ENCODE data around the gene GAL3ST2. TPM values are rescaled to one million over a fixed set of nuclear protein-coding genes. Genes with fewer than 3 reads are reported as not detected.

Gene GAL3ST2
- 4.8 TPM for polyA plus RNA-seq (2012; ENCODE audit: insufficient read depth, insufficient read length, low read depth)

DNA sequence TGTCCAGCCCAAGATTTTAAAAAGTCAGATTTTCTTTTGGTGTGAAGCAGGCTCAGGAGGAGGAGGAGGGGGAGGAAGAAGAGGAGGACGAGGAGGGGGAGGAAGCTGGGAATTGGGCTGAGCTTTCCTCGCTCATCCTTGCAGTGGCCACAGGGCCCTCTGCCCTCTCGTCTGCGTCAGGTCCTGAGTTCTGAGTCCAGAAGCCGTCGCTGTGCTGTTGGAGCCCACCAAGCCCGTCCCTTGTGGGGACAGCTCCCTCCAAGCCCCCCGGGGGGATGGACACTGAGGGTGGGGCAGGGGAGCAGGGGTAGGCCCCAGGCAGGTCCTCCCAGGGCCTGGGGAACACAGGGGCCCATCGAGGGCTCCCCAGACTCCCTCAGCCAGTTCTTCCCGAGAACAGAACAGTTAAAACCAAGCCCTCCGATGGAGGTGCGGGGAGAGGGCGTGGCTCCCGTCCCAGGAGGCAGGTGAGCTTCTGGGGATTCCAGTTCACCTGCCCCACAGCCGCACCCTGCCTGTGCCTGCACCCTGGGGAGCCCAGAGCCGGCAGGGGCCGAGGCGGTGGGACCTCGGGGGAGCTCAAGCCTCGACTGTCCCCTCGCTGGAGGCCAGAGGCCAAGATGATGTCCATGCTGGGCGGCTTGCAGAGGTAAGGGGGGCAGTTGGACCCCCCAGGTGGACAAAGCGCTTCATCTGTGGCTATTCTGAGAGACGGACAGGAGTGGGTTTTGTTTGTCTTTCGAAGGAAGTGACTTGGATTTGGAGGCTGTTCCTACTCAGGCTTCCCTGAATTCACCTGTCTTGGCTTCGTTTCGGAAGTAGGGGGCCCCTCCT is at the start of gene GAL3ST2:
Gene GAL3ST2 (plus strand): TSS at position 487 of the 834 bp plus-strand sequence. CDS start 134 bp downstream, at position 621.
- H3K4me3 ChIP-seq (ENCODE audit: low read depth, low read length): no peak within 1 kb of the TSS
- H3K9me3 ChIP-seq: no peaks in the 10 kb centered on the region
- H3K4me1 ChIP-seq: no peaks in the 10 kb centered on the region
- no peak for DNase-seq
- TF ChIP-seq, protein P1, sequence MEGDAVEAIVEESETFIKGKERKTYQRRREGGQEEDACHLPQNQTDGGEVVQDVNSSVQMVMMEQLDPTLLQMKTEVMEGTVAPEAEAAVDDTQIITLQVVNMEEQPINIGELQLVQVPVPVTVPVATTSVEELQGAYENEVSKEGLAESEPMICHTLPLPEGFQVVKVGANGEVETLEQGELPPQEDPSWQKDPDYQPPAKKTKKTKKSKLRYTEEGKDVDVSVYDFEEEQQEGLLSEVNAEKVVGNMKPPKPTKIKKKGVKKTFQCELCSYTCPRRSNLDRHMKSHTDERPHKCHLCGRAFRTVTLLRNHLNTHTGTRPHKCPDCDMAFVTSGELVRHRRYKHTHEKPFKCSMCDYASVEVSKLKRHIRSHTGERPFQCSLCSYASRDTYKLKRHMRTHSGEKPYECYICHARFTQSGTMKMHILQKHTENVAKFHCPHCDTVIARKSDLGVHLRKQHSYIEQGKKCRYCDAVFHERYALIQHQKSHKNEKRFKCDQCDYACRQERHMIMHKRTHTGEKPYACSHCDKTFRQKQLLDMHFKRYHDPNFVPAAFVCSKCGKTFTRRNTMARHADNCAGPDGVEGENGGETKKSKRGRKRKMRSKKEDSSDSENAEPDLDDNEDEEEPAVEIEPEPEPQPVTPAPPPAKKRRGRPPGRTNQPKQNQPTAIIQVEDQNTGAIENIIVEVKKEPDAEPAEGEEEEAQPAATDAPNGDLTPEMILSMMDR (IDR thresholded peaks at IDR 0.05; ENCODE audit: low read depth, low read length): no peak
- no peaks in the 10 kb centered on the region for H3K27me3 ChIP-seq
- no peaks in the 10 kb centered on the region for H3K36me3 ChIP-seq

DNA sequence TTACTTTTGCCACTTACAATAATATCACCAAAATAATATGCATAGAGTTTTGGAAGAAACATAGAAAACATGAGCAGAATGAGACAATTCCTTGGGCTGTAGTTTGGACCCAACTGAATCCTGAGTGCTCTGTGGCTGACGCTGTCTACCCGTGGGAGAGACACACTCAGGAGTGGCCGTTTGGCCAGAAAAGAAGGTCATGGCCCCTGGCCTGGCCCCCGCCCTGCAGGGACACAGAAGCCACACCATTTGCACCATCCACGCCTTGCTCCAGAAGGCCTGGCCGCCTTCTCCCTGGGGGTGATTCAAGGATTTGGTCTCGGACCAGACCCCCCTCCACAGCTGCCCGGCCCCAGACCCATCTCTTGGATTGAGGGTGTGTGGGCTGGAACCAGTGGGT is 48.6 kb upstream of the GAL3ST2 start:
- DNase-seq: no peak
- TF ChIP-seq, protein P1 (IDR thresholded peaks at IDR 0.05; ENCODE audit: low read depth, low read length): no peak
- Histone ChIP-seq H3K27me3 (no peaks in the 10 kb centered on the region), H3K9me3 (no peaks in the 10 kb centered on the region), H3K4me1 (no peaks in the 10 kb centered on the region), H3K36me3 (peaks cover 16% of the 10 kb centered on the region), H3K4me3 (ENCODE audit: low read depth, low read length) (no peak overlapping the region)

DNA sequence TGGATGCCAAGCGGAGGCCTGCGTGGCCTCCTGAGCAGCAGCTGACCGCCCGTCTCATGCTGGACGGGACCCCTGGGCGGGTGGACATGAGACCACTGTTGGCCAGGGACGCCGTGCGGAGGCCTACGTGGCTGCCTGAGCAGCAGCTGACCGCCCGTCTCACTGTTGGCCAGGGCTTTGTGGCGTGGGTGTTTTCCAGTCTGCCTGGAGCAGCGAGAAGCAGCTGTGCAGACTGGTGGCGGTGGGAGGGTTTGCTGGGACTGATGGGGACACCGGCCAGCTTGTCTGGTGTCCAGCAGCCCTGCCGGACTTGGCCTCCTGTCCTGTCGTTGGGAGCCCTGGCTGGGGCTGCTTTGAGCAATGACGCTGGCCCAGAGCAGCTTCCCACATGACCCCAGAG is 48.0 kb upstream of the GAL3ST2 start:
- H3K4me1 ChIP-seq: no peaks in the 10 kb centered on the region
- no peak overlapping the region for H3K4me3 ChIP-seq (ENCODE audit: low read depth, low read length)
- no peak for DNase-seq
- no peaks in the 10 kb centered on the region for H3K27me3 ChIP-seq
- peaks cover 9% of the 10 kb centered on the region for H3K36me3 ChIP-seq
- H3K9me3 ChIP-seq: no peaks in the 10 kb centered on the region
- TF ChIP-seq, protein P1 (IDR thresholded peaks at IDR 0.05; ENCODE audit: low read depth, low read length): no peak

DNA sequence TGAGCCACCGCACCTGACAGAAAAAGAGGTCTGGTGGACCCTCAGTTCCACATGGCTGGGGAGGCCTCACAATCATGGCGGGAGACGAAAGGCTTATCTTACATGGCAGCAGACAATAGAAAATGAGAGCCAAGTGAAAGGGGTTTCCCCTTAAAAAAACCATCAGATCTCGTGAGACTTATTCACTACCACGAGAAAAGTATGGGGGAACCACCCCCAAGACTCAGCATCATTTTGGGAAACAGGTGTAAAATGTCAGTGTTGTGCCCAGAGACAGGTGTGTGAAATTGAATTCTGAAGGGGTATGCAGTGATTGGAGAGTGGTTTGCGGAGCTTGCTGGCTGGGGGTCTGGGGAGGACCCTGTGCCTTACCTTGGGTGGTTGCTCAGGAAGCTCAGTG is 46.8 kb upstream of the GAL3ST2 start:
- Histone ChIP-seq H3K36me3 (no peaks in the 10 kb centered on the region; the same call in 1 of the 2 replicates), H3K27me3 (no peaks in the 10 kb centered on the region), H3K4me3 (ENCODE audit: low read depth, low read length) (no peak overlapping the region), H3K4me1 (no peaks in the 10 kb centered on the region), H3K9me3 (no peaks in the 10 kb centered on the region)
- DNase-seq: no peak
- TF ChIP-seq, protein P1 (IDR thresholded peaks at IDR 0.05; ENCODE audit: low read depth, low read length): no peak

DNA sequence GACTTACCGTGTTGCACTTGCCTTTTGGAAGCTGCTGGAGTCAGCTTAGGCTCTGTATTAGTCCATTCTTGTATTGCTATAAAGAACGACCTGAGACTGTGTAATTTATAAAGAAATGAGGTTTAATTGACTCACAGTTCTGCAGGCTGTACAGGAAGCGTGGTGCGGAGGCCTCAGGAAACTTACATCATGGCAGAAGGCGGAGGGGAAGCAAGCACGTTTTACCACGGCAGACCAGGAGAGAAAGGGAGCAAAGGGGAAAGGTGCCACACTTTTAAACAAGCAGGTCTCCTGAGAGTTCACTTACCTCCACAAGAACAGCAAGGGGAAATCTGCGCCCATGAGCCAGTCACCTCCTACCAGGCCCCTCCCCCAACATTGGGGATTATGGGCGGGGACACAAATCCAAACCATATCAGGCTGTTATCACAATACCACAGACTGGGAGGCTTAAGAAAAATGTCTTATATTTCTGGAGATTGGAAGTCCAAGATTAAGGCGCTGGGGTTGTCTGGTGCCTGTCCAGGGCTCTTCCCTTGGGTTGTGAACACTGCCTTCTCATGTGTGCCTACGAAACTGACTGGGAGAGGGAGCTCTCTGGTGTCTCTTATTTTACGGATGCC is 45.8 kb upstream of the GAL3ST2 start:
- TF ChIP-seq, protein P1 (IDR thresholded peaks at IDR 0.05; ENCODE audit: low read depth, low read length): no peak
- H3K9me3 ChIP-seq: no peaks in the 10 kb centered on the region
- H3K36me3 ChIP-seq: no peaks in the 10 kb centered on the region; the same call in 1 of the 2 replicates
- DNase-seq: no peak
- H3K4me1 ChIP-seq: no peaks in the 10 kb centered on the region
- no peaks in the 10 kb centered on the region for H3K27me3 ChIP-seq
- H3K4me3 ChIP-seq (ENCODE audit: low read depth, low read length): no peak overlapping the region
